ENCODE data around the gene GALNTL6.

- no peak for TF ChIP-seq CTCF (IDR thresholded peaks at IDR 0.05)
- TF ChIP-seq POLR2AphosphoS5 (IDR thresholded peaks at IDR 0.05): no peak
- no peak for TF ChIP-seq POLR2A (IDR thresholded peaks at IDR 0.05)
- TF ChIP-seq EP300 (IDR thresholded peaks at IDR 0.05): no peak
These were observed 599.8 kb downstream of the GALNTL6 start for GRCh38 chr4:172412851-172413580.

Measured in suprapubic skin (tissue), 4 donors.